KMS-11 (cell line): ENCODE results near the gene GLRA3.

Source experiments
- H2AFZ ChIP-seq: fragments of 200-600 bp; sonication (generic); 2 replicates; pipeline ENCODE4 v1.6.1; 2016; ENCODE audit warnings: antibody characterized with exemption, mixed run types, low read depth
- H3K27ac ChIP-seq: fragments of 200-600 bp; sonication (generic); 2 replicates; pipeline ENCODE4 v1.6.1; 2016; ENCODE audit warnings: mild to moderate bottlenecking, mixed run types
- H3K27me3 ChIP-seq: fragments of 200-600 bp; sonication (generic); 2 replicates; pipeline ENCODE4 v1.6.1; 2017; ENCODE audit warnings: mild to moderate bottlenecking, low read depth, mixed run types, moderate library complexity; ENCODE audit not compliant: insufficient read depth
- H3K36me3 ChIP-seq: fragments of 200-600 bp; sonication (generic); 2 replicates; pipeline ENCODE4 v1.6.1; 2017; ENCODE audit warnings: mild to moderate bottlenecking, mixed run types; ENCODE audit not compliant: insufficient read depth
- H3K4me1 ChIP-seq: fragments of 200-600 bp; sonication (generic); 2 replicates; pipeline ENCODE4 v1.6.1; 2016; ENCODE audit warnings: mild to moderate bottlenecking, low read depth, mixed run types; ENCODE audit not compliant: poor library complexity, severe bottlenecking
- H3K4me2 ChIP-seq: fragments of 200-600 bp; sonication (generic); 2 replicates; pipeline ENCODE4 v1.7.0; 2016; ENCODE audit warnings: mild to moderate bottlenecking, mixed run types
- H3K4me3 ChIP-seq: fragments of 200-600 bp; sonication (generic); IDR thresholded peaks from 2 replicates; pipeline ENCODE4 v1.6.1; 2017; ENCODE audit warnings: low read depth, low read length, mixed read lengths; ENCODE audit not compliant: insufficient read depth
- H3K79me2 ChIP-seq: fragments of 200-600 bp; sonication (generic); 2 replicates; pipeline ENCODE4 v1.6.1; 2016; ENCODE audit warnings: low read depth, mixed run types; ENCODE audit not compliant: insufficient read depth
- H3K9ac ChIP-seq: fragments of 200-600 bp; sonication (generic); 2 replicates; pipeline ENCODE4 v1.6.1; 2016; ENCODE audit warnings: mild to moderate bottlenecking, mixed run types
- H4K20me1 ChIP-seq: fragments of 200-600 bp; sonication (generic); 2 replicates; pipeline ENCODE4 v1.6.1; 2016; ENCODE audit warnings: mild to moderate bottlenecking, mixed run types; ENCODE audit not compliant: insufficient read depth
- TF ChIP-seq, protein P1 (sequence below): fragments of 200-600 bp; sonication (generic); conservative IDR thresholded peaks from 2 replicates; pipeline ENCODE4 v1.6.1; 2017; ENCODE audit warnings: low read depth, mild to moderate bottlenecking, antibody characterized with exemption, low read length, moderate library complexity, mixed read lengths

GLRA3 gene

DNA sequence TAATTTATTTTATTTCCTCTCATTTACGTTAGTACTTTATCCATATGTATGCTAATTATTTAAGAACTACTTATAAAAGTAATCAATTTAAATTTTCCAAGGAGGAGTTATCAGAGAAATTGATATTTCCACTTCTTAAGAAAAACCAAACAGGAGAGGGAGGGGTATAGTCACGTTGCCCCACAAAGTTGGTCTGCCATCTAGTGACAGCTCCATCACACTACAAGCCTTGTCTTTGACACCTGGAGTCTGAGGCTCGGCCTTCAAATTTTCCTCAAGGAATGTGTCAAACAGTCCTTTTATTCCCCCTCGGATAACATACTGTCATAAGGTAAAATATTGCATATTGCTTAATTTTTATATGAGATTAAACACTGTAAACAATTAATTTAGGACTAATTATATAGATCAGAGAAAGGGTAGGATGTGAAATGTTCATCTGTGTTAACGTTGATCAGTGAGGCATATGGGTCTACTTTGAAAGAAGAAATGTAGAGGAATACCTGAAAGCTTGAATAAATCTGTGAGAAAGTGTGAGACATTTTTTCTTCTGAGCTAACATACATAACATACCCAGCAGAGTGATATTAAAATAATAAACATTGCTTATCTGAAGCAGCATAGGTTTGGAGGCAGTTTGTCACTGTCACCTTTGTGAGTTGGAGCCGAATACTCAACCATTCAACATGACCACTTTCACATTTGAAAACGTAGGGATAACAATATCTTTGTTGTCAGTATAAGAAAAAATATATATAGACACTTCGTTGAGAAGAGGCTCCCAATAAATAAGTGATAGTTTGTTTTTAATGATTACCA lies 114.4 kb downstream of the GLRA3 start:
- TF ChIP-seq, protein P1, sequence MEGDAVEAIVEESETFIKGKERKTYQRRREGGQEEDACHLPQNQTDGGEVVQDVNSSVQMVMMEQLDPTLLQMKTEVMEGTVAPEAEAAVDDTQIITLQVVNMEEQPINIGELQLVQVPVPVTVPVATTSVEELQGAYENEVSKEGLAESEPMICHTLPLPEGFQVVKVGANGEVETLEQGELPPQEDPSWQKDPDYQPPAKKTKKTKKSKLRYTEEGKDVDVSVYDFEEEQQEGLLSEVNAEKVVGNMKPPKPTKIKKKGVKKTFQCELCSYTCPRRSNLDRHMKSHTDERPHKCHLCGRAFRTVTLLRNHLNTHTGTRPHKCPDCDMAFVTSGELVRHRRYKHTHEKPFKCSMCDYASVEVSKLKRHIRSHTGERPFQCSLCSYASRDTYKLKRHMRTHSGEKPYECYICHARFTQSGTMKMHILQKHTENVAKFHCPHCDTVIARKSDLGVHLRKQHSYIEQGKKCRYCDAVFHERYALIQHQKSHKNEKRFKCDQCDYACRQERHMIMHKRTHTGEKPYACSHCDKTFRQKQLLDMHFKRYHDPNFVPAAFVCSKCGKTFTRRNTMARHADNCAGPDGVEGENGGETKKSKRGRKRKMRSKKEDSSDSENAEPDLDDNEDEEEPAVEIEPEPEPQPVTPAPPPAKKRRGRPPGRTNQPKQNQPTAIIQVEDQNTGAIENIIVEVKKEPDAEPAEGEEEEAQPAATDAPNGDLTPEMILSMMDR = peak; percentile 87
- H3K4me2 ChIP-seq = no peak overlapping the region

DNA sequence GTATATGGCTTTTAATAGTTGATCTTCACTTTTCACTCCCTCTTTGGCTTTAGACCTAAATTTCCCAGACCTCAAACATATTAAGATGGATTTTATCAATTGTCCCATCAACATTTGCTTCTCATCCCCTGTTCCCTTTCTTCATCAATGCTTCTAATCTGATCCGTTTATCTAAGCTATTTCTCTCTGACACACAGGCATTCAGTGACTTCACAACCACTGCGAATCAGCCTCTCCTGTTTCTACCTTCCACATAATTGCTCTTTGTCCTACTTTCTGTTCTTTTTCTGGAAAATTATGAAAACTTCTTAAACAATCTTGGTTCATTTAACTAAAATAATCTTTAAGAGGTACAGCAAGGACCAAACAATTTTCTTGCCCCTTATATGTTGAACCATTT lies 115.2 kb downstream of the GLRA3 start:
- Histone ChIP-seq H3K79me2 (no peaks in the 10 kb centered on the region), H3K27ac (no peak overlapping the region), H3K4me1 (no peaks in the 10 kb centered on the region), H2AFZ (no peak overlapping the region), H4K20me1 (no peaks in the 10 kb centered on the region), H3K4me3 (no peak overlapping the region), H3K36me3 (no peaks in the 10 kb centered on the region), H3K9ac (no peak overlapping the region), H3K27me3 (no peaks in the 10 kb centered on the region), H3K4me2 (no peak overlapping the region)
- TF ChIP-seq, protein P1 = no peak

More for the DNA sequence above, 114.4 kb downstream of the GLRA3 start:
- no peaks in the 10 kb centered on the region for H3K36me3 ChIP-seq
- H3K4me1 ChIP-seq = no peaks in the 10 kb centered on the region
- no peaks in the 10 kb centered on the region for H3K79me2 ChIP-seq
- no peak overlapping the region for H3K9ac ChIP-seq
- H2AFZ ChIP-seq = no peak overlapping the region
- H3K27ac ChIP-seq = no peak overlapping the region
- H3K27me3 ChIP-seq = no peaks in the 10 kb centered on the region
- H3K4me3 ChIP-seq = no peak overlapping the region
- H4K20me1 ChIP-seq = no peaks in the 10 kb centered on the region

DNA sequence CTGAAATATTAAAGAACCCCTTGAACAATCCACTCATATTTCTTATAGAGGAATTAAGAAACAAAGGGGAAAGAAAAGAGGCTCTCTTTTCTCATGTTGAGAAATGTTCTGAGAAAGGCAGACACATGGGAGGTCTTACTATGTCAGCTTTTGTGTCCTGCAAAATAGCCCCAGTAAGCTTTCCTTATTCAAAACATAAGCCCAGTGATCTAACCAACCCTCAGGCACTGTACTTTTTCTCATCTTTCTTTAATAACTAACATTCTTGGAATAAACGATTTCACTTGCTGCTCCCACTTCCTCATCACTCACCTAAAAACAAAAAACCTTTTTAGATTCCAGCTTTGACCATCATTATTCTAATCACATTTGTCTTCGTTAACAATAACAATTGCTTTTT lies 115.9 kb downstream of the GLRA3 start:
- Histone ChIP-seq H3K27me3 (no peaks in the 10 kb centered on the region), H3K4me3 (no peak overlapping the region), H3K9ac (no peak overlapping the region), H4K20me1 (no peaks in the 10 kb centered on the region), H3K27ac (no peak overlapping the region), H3K4me2 (no peak overlapping the region), H3K79me2 (no peaks in the 10 kb centered on the region), H2AFZ (no peak overlapping the region), H3K4me1 (no peaks in the 10 kb centered on the region), H3K36me3 (no peaks in the 10 kb centered on the region)
- TF ChIP-seq, protein P1 = no peak

DNA sequence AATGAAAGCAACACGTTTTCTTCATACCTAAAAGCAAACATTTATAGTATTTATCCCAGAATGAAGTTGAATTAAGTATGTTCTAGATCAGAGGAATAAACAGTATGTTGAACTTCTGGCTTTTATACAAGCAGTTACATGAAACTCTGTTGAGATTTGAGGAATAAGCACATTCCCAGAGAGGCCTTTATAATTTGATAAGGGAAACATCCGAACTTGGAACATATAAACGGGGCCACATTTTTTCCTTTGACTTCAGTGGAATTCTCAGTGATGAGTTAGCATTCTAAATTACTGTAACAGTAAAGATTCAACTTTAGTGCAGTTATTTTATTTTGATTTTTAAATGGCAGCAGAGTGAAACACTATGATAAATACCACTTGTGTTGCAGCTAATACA lies 119.5 kb downstream of the GLRA3 start:
- Histone ChIP-seq H3K27ac (no peak overlapping the region), H3K36me3 (no peaks in the 10 kb centered on the region), H3K27me3 (no peaks in the 10 kb centered on the region), H3K9ac (no peak overlapping the region), H4K20me1 (no peaks in the 10 kb centered on the region), H3K79me2 (no peaks in the 10 kb centered on the region), H3K4me3 (no peak overlapping the region), H3K4me1 (no peaks in the 10 kb centered on the region), H2AFZ (no peak overlapping the region), H3K4me2 (no peak overlapping the region)
- TF ChIP-seq, protein P1 = no peak
